SK-N-SH treated with all-trans-retinoic acid at 6 μM for 48 hours (cell line): ENCODE data around the gene STYXL1.
"Not testable (repeated sequence)": the region's sequence is repeated elsewhere in the genome, so short reads cannot be mapped to it uniquely, and the experiment has no call there.

Experiments
- ATAC-seq: fragments of 200-7000 bp; cut with Tn5 transposase; 3 replicates; pipeline ENCODE4 v1.9.1; 2020; ENCODE audit warnings: mild to moderate bottlenecking, moderate library complexity
- ARNTL ChIP-seq: fragments of 450-650 bp; formaldehyde crosslinking; IDR thresholded peaks from 2 replicates; pipeline ENCODE4 v1.5.0; 2020; ENCODE audit warnings: low read depth, mild to moderate bottlenecking, moderate library complexity, borderline replicate concordance
- BACH2 ChIP-seq: fragments of 250-450 bp; sonication (Bioruptor Pico); IDR thresholded peaks from 2 replicates; pipeline ENCODE4 v1.9.0; 2021; ENCODE audit warnings: mild to moderate bottlenecking, borderline replicate concordance
- CREB5 ChIP-seq: fragments of 250-450 bp; sonication (Bioruptor Pico); IDR thresholded peaks from 2 replicates; pipeline ENCODE4 v1.5.1; 2020; ENCODE audit warnings: low read depth, mild to moderate bottlenecking, moderate library complexity
- CSDC2 ChIP-seq: fragments of 250-450 bp; sonication (Bioruptor Pico); IDR thresholded peaks from 2 replicates; pipeline ENCODE4 v1.5.0; 2020; ENCODE audit warnings: mild to moderate bottlenecking, moderate library complexity
- CSRNP3 ChIP-seq: fragments of 250-450 bp; sonication (Bioruptor Pico); IDR thresholded peaks from 2 replicates; pipeline ENCODE4 v1.5.1; 2021; ENCODE audit warnings: mild to moderate bottlenecking, moderate library complexity
- ESRRG ChIP-seq: fragments of 250-450 bp; sonication (Bioruptor Pico); IDR thresholded peaks from 2 replicates; pipeline ENCODE4 v1.6.1; 2021; ENCODE audit warnings: mild to moderate bottlenecking
- GLIS3 ChIP-seq: fragments of 250-450 bp; sonication (Bioruptor Pico); IDR thresholded peaks from 2 replicates; pipeline ENCODE4 v1.5.0; 2020; ENCODE audit warnings: mild to moderate bottlenecking, moderate library complexity
- ISL1 ChIP-seq: fragments of 250-450 bp; sonication (Bioruptor Pico); IDR thresholded peaks from 2 replicates; pipeline ENCODE4 v2.1.2; 2022; ENCODE audit warnings: mild to moderate bottlenecking, moderate library complexity
- OSR1 ChIP-seq: fragments of 250-450 bp; sonication (Bioruptor Pico); IDR thresholded peaks from 2 replicates; pipeline ENCODE4 v1.8.0; 2022; ENCODE audit warnings: moderate library complexity, mild to moderate bottlenecking, inconsistent platforms
- PATZ1 ChIP-seq: fragments of 250-450 bp; sonication (Bioruptor Pico); IDR thresholded peaks from 2 replicates; pipeline ENCODE4 v1.8.0; 2020; ENCODE audit warnings: mild to moderate bottlenecking, moderate library complexity, borderline replicate concordance
- POU6F1 ChIP-seq: fragments of 250-450 bp; sonication (Bioruptor Pico); IDR thresholded peaks from 2 replicates; pipeline ENCODE4 v1.8.0; 2021; ENCODE audit warnings: low read depth, mild to moderate bottlenecking, moderate library complexity, borderline replicate concordance
- PPARA ChIP-seq: fragments of 250-450 bp; sonication (Bioruptor Pico); IDR thresholded peaks from 2 replicates; pipeline ENCODE4 v1.5.0; 2020; ENCODE audit warnings: mild to moderate bottlenecking, borderline replicate concordance
- SNAI2 ChIP-seq: fragments of 250-450 bp; sonication (Bioruptor Pico); IDR thresholded peaks from 2 replicates; pipeline ENCODE4 v1.5.0; 2020; ENCODE audit warnings: mild to moderate bottlenecking, moderate library complexity
- TCF4 ChIP-seq: fragments of 250-450 bp; sonication (Bioruptor Pico); IDR thresholded peaks from 2 replicates; pipeline ENCODE4 v1.8.0; 2021; ENCODE audit warnings: mild to moderate bottlenecking, moderate library complexity, borderline replicate concordance
- TOX ChIP-seq: fragments of 250-450 bp; sonication (Bioruptor Pico); IDR thresholded peaks from 2 replicates; pipeline ENCODE4 v1.8.0; 2021; ENCODE audit warnings: mild to moderate bottlenecking, moderate library complexity, borderline replicate concordance
- TSHZ2 ChIP-seq: fragments of 250-450 bp; sonication (Bioruptor Pico); IDR thresholded peaks from 2 replicates; pipeline ENCODE4 v1.5.0; 2020; ENCODE audit warnings: mild to moderate bottlenecking, moderate library complexity
- ZFP3 ChIP-seq: fragments of 250-450 bp; sonication (Bioruptor Pico); IDR thresholded peaks from 2 replicates; pipeline ENCODE4 v1.5.0; 2020; ENCODE audit warnings: mild to moderate bottlenecking, moderate library complexity
- ZFP30 ChIP-seq: fragments of 450-650 bp; formaldehyde crosslinking; IDR thresholded peaks from 2 replicates; pipeline ENCODE4 v1.5.0; 2022; ENCODE audit warnings: mild to moderate bottlenecking, moderate library complexity
- ZNF565 ChIP-seq: fragments of 450-650 bp; formaldehyde crosslinking; conservative IDR thresholded peaks from 2 replicates; pipeline ENCODE4 v1.5.0; 2020; ENCODE audit warnings: low read depth, mild to moderate bottlenecking, moderate library complexity
- ZNF8 ChIP-seq: fragments of 450-650 bp; formaldehyde crosslinking; IDR thresholded peaks from 2 replicates; pipeline ENCODE4 v1.5.0; 2020; ENCODE audit warnings: mild to moderate bottlenecking, moderate library complexity

STYXL1 gene

GRCh38 chr7:76089865-76090475 is 42.2 kb upstream of the STYXL1 start:
- no peak for ATAC-seq
- no peak for TF ChIP-seq ZNF8 (CRISPR knock-in tag)
- TF ChIP-seq SNAI2 (CRISPR knock-in tag): no peak
- no peak for TF ChIP-seq ISL1 (CRISPR knock-in tag)
- TF ChIP-seq ZFP3 (CRISPR knock-in tag): no peak
- TF ChIP-seq BACH2 (CRISPR knock-in tag): no peak
- TF ChIP-seq PPARA (CRISPR knock-in tag): no peak
- TF ChIP-seq CSDC2 (CRISPR knock-in tag): no peak
- no peak for TF ChIP-seq PATZ1
- TF ChIP-seq OSR1 (CRISPR knock-in tag): no peak
- no peak for TF ChIP-seq ARNTL (CRISPR knock-in tag)
- no peak for TF ChIP-seq ESRRG (CRISPR knock-in tag)
- TF ChIP-seq TCF4: no peak
- no peak for TF ChIP-seq ZFP30 (CRISPR knock-in tag)

GRCh38 chr7:76087362-76087791 is 39.6 kb upstream of the STYXL1 start:
- ATAC-seq: peak; percentile 54
- TF ChIP-seq ISL1 (CRISPR knock-in tag) (peak; percentile 50), ZFP3 (CRISPR knock-in tag) (peak; percentile 88)

GRCh38 chr7:76086070-76086469 is 38.3 kb upstream of the STYXL1 start:
- ATAC-seq: no peak
- TF ChIP-seq ZNF565 (no peak), TCF4 (no peak), ZFP30 (CRISPR knock-in tag) (no peak), CSDC2 (CRISPR knock-in tag) (no peak), OSR1 (CRISPR knock-in tag) (no peak), CREB5 (CRISPR knock-in tag) (no peak), ISL1 (CRISPR knock-in tag) (no peak), GLIS3 (CRISPR knock-in tag) (no peak), SNAI2 (CRISPR knock-in tag) (no peak), ZNF8 (CRISPR knock-in tag) (no peak), ARNTL (CRISPR knock-in tag) (no peak), ZFP3 (CRISPR knock-in tag) (no peak), BACH2 (CRISPR knock-in tag) (no peak)

GRCh38 chr7:76084115-76084514 is 36.3 kb upstream of the STYXL1 start:
- not testable (repeated sequence) for ATAC-seq

GRCh38 chr7:76080204-76080603 is 32.4 kb upstream of the STYXL1 start:
- ATAC-seq: no peak
- TF ChIP-seq PPARA (CRISPR knock-in tag) (no peak), ZFP30 (CRISPR knock-in tag) (no peak), TSHZ2 (CRISPR knock-in tag) (no peak), POU6F1 (CRISPR knock-in tag) (no peak), ZNF8 (CRISPR knock-in tag) (no peak), PATZ1 (no peak), CSRNP3 (CRISPR knock-in tag) (no peak), CREB5 (CRISPR knock-in tag) (no peak), ARNTL (CRISPR knock-in tag) (no peak), BACH2 (CRISPR knock-in tag) (no peak), OSR1 (CRISPR knock-in tag) (no peak), TOX (CRISPR knock-in tag) (no peak), GLIS3 (CRISPR knock-in tag) (no peak), ZFP3 (CRISPR knock-in tag) (no peak)
